ENCODE data around the gene TRAPPC2L.
"Not testable (repeated sequence)": the region's sequence is repeated elsewhere in the genome, so short reads cannot be mapped to it uniquely, and the experiment has no call there.

TRAPPC2L gene

GRCh38 chr16:88878967-88879787 is 22.2 kb downstream of the TRAPPC2L start:
- DNase-seq (ENCODE audit: low read depth) = no peak

GRCh38 chr16:88879788-88880055 is 22.8 kb downstream of the TRAPPC2L start:
- DNase-seq (ENCODE audit: low read depth) = no peak

GRCh38 chr16:88880226-88881006 is 23.5 kb downstream of the TRAPPC2L start:
- no peak for DNase-seq (ENCODE audit: low read depth)

GRCh38 chr16:88881007-88881615 is 24.2 kb downstream of the TRAPPC2L start:
- no peak for DNase-seq (ENCODE audit: low read depth)

- no peak for DNase-seq (ENCODE audit: low read depth)
Measured at GRCh38 chr16:88881675-88882357, 24.9 kb downstream of the TRAPPC2L start.

GRCh38 chr16:88882358-88883030 is 25.6 kb downstream of the TRAPPC2L start:
- DNase-seq (ENCODE audit: low read depth) = no peak

GRCh38 chr16:88883117-88883895 is 26.4 kb downstream of the TRAPPC2L start:
- DNase-seq (ENCODE audit: low read depth) = no peak

GRCh38 chr16:88883946-88884345 is 27.0 kb downstream of the TRAPPC2L start:
- no peak for DNase-seq (ENCODE audit: low read depth)

- no peak for DNase-seq (ENCODE audit: low read depth)
Measured at GRCh38 chr16:88884569-88885271, 27.8 kb downstream of the TRAPPC2L start.

- DNase-seq (ENCODE audit: low read depth) = no peak
Measured at GRCh38 chr16:88885693-88886280, 28.9 kb downstream of the TRAPPC2L start.

- no peak for DNase-seq (ENCODE audit: low read depth)
Measured at GRCh38 chr16:88886420-88886844, 29.5 kb downstream of the TRAPPC2L start.

GRCh38 chr16:88886845-88887521 is 30.1 kb downstream of the TRAPPC2L start:
- no peak for DNase-seq (ENCODE audit: low read depth)

GRCh38 chr16:88888057-88888456 is 31.1 kb downstream of the TRAPPC2L start:
- DNase-seq (ENCODE audit: low read depth) = no peak

GRCh38 chr16:88888461-88889387 is 31.8 kb downstream of the TRAPPC2L start:
- DNase-seq (ENCODE audit: low read depth) = no peak

- DNase-seq (ENCODE audit: low read depth) = not testable (repeated sequence)
Measured at GRCh38 chr16:88889702-88890352, 32.9 kb downstream of the TRAPPC2L start.

GRCh38 chr16:88891083-88891482 is 34.2 kb downstream of the TRAPPC2L start:
- no peak for DNase-seq (ENCODE audit: low read depth)

GRCh38 chr16:88892065-88892464 is 35.1 kb downstream of the TRAPPC2L start:
- no peak for DNase-seq (ENCODE audit: low read depth)

All from T follicular helper cell (primary cell).